Psoas muscle (tissue), 8 donors: Measurements from ENCODE around the gene SERP2. TPM values are rescaled to one million over a fixed set of nuclear protein-coding genes. Genes with fewer than 3 reads are reported as not detected.

ENCODE experiments used
- ATAC-seq, 4 donors: fragments of 200-7000 bp; cut with Tn5 transposase; one replicate each; pipeline ENCODE4 v1.9.1; 2020; ENCODE audit warnings: moderate library complexity in 3 of 4, mild to moderate bottlenecking in 2 of 4
- DNase-seq, 2 donors: peaks; one replicate each; pipeline ENCODE4 v3.0.0-alpha.2; 2020
- H3K27ac ChIP-seq: fragments of 200-600 bp; one replicate; pipeline ENCODE4 v1.8.0; 2022
- H3K27me3 ChIP-seq, 3 donors: fragments of 200-600 bp in 1 of 3; one replicate each; pipeline versions ENCODE4 v1.6.1 to v1.8.0; 2013 to 2022; ENCODE audit warnings: low read length in 2 of 3, mild to moderate bottlenecking in 2 of 3, moderate library complexity in 1 of 3; ENCODE audit not compliant: insufficient read depth in 3 of 3
- H3K36me3 ChIP-seq, 2 donors: fragments of 200-600 bp in 1 of 2; one replicate each; pipeline versions ENCODE4 v1.6.1 to v1.8.0; 2013 to 2022; ENCODE audit warnings: low read depth in 1 of 2, mild to moderate bottlenecking in 1 of 2, moderate library complexity in 1 of 2; ENCODE audit not compliant: insufficient read depth in 1 of 2
- H3K4me1 ChIP-seq: fragments of 200-600 bp; one replicate; pipeline ENCODE4 v1.8.0; 2022
- H3K4me3 ChIP-seq: fragments of 200-600 bp; one replicate; pipeline ENCODE4 v1.8.0; 2022; ENCODE audit warnings: mild to moderate bottlenecking
- H3K9me3 ChIP-seq: fragments of 200-600 bp; one replicate; pipeline ENCODE4 v1.8.0; 2022
- WGBS, 3 donors: extraction: QIAGEN DNeasy Blood & Tissue Kit; methylation state at CpG; one replicate each; pipeline versions ENCODE4 v1.1.6 to v1.1.7; 2013; 5-methylcytosine and 5-hydroxymethylcytosine counted together
- intact Hi-C, 2 donors: fragments of 100-400 bp; cut with DNase I; formaldehyde crosslinking; loops; one replicate each; pipeline versions ENCODE4 v1.11.0 to v1.14.2; 2022
- polyA plus RNA-seq, 3 donors: library from polyadenylated mRNA; stranded (reverse); fragments of 200-250 nt; gene quantifications; one replicate each; pipeline ENCODE4 v1.2.3, GENCODE V29; 2013
- total RNA-seq, 4 donors: library from RNA; stranded (reverse); fragmentation: NEBNext Ultra II Directional in 2 of 4; extraction: Animal tissue kit (Norgen Biotek cat#: 25700) in 2 of 4; gene quantifications; one replicate each; pipeline versions ENCODE4 v1.2.1 to v1.2.4, GENCODE V29; 2021 to 2023
- TF ChIP-seq, protein P1 (sequence below): fragments of 200-600 bp; IDR thresholded peaks from one replicate; pipeline ENCODE4 v1.8.0; 2022; ENCODE audit warnings: antibody characterized with exemption
- donor health status: healthy with polysubstance abuse.
- donor health status: DM: no; HTN: no; CAD: no; lungs with moderate emphysema.
- donor health status: Bipolar disorder and iron deficiency.
- donor health status: healthy.
- donor health status: DM: yes; HTN: yes; CAD: no.
- donor health status: DM: no; HTN: no; CAD: no.
- donor health status: DM: no; HTN: no; CAD: no.
- donor health status: DM: yes; HTN: yes; CAD: no.

Gene SERP2
- total and polyA plus RNA-seq, 7 donors: 0.57 to 1.8 (median 1.1) TPM

DNA sequence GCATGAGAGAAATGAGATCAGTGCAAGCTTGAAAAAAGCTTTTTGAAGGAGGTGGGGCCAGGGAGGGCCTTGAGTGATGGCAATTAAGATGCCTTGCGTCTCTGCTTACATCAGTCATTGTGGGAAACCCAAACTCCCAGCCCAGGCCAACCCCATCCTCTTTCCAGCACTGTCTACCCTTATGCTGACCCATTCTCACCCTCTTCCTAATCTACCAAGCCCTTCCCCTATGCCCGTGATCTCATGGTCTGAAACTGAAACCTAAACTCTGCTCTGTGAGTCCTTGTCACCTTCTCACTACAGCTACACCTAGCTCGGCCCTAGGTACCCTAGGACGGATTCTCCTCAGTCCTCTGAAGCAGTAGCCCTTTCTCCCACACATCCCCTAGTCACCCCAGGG lies 36.0 kb upstream of the SERP2 start:
- Histone ChIP-seq H3K9me3 (no peaks in the 10 kb centered on the region), H3K4me3 (no peak overlapping the region), H3K27me3 (no peaks in the 10 kb centered on the region), H3K36me3 (no peaks in the 10 kb centered on the region), H3K27ac (no peak overlapping the region), H3K4me1 (no peaks in the 10 kb centered on the region)
- no peak for ATAC-seq
- TF ChIP-seq, protein P1, sequence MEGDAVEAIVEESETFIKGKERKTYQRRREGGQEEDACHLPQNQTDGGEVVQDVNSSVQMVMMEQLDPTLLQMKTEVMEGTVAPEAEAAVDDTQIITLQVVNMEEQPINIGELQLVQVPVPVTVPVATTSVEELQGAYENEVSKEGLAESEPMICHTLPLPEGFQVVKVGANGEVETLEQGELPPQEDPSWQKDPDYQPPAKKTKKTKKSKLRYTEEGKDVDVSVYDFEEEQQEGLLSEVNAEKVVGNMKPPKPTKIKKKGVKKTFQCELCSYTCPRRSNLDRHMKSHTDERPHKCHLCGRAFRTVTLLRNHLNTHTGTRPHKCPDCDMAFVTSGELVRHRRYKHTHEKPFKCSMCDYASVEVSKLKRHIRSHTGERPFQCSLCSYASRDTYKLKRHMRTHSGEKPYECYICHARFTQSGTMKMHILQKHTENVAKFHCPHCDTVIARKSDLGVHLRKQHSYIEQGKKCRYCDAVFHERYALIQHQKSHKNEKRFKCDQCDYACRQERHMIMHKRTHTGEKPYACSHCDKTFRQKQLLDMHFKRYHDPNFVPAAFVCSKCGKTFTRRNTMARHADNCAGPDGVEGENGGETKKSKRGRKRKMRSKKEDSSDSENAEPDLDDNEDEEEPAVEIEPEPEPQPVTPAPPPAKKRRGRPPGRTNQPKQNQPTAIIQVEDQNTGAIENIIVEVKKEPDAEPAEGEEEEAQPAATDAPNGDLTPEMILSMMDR: no peak
- no peak for DNase-seq
- 91 to 97% (median 91%) methylated on average over 4 of the region's 4 CpGs for WGBS, 3 donors
- intact Hi-C loops: no loop called here

DNA sequence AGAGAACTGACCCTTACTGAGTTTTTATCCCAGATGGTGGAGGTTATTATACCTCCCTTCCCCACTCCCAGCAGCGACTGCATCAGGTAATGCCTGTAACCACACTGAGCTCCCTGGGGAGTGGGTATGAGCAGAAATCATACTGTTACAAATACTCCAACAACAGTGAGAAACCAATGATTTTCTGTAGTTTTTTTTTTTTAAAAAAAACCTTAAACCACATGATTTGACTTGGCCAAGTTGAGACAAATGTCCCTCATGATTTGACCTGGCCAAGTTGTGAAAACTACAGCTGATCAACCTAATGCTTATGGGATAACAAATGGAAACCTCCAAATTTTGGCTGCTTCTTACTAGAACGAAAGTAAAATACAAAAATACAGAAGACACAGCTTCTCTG lies 33.1 kb upstream of the SERP2 start:
- ATAC-seq (no peak), DNase-seq (no peak)
- TF ChIP-seq, protein P1: no peak
- H3K27me3 ChIP-seq: no peaks in the 10 kb centered on the region
- H3K4me1 ChIP-seq: no peaks in the 10 kb centered on the region
- no peak overlapping the region for H3K27ac ChIP-seq
- H3K4me3 ChIP-seq: no peak overlapping the region
- H3K9me3 ChIP-seq: no peaks in the 10 kb centered on the region
- WGBS, 3 donors: 42 to 49% (median 47%) methylated on average over 2 of the region's 2 CpGs
- no peaks in the 10 kb centered on the region for H3K36me3 ChIP-seq
- intact Hi-C loops: no loop called here

DNA sequence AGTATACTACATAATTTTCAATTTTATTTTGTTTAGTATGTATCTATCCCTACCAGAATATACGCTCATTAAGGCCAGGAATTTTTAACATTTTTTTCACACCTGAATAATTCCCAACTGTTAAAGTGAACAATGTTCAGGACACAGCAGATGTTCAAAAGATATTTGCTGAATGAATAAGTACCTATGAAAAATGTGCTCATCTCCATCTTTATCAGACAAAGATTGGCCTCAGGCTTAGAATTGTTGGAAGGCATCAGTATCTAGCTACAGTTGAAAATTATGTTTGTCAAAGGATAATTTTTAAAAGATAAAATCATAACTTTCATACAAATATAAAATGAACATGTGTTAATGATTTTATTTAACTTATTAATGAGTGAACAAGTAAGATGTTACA lies 30.9 kb upstream of the SERP2 start:
- Histone ChIP-seq H3K4me3 (no peak overlapping the region), H3K36me3 (no peaks in the 10 kb centered on the region), H3K27me3 (no peaks in the 10 kb centered on the region), H3K27ac (no peak overlapping the region), H3K9me3 (no peaks in the 10 kb centered on the region), H3K4me1 (no peaks in the 10 kb centered on the region)
- no peak for ATAC-seq
- no peak for DNase-seq
- 97 to 100% (median 98%) methylated on average over 1 of the region's 1 CpG for WGBS, 3 donors
- TF ChIP-seq, protein P1: no peak
- intact Hi-C loops: no loop called here

DNA sequence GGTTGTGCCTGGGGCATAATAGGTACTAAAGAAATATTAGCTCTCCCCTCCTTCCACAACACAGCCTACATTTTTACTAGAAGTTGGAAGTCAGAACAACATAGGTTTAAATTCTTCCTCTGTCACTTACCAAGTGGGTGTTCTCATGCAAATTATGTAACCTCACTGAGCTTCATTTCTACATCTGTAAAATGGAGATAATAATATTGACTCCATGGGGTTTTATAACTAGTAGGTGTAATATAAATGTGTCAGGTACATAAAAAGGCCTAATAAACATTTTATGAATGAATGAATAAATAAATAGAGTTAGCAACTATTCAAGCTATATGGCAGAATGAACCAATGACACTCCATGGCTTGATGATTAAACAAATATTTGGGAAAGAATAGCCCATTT lies 27.1 kb upstream of the SERP2 start:
- Histone ChIP-seq H3K36me3 (no peaks in the 10 kb centered on the region), H3K27me3 (no peaks in the 10 kb centered on the region), H3K27ac (no peak overlapping the region), H3K4me1 (no peaks in the 10 kb centered on the region), H3K9me3 (no peaks in the 10 kb centered on the region), H3K4me3 (no peak overlapping the region)
- no peak for DNase-seq
- intact Hi-C loops: no loop called here
- TF ChIP-seq, protein P1: no peak
- ATAC-seq: no peak

DNA sequence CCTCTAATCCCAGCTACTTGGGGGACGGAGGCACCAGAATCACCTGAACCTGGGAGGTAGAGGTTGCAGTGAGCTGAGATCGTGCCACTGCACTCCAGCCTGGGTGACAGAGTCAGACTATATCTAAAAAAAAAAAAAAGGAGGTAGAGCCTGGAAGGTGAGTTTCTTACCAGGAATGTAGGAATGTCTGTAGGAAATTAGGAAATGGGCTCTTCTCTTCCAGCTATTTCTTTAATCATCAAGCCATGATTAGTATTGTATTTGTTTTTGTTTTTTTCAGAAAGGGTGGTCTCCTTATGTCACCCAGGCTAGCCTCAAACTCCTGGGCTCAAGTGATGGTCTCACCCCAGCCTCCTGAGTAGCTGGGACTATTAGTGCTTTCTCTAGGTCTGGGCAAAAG lies 26.3 kb upstream of the SERP2 start:
- H3K27ac ChIP-seq: no peak overlapping the region
- TF ChIP-seq, protein P1: no peak
- H3K9me3 ChIP-seq: no peaks in the 10 kb centered on the region
- H3K36me3 ChIP-seq: no peaks in the 10 kb centered on the region
- H3K27me3 ChIP-seq: no peaks in the 10 kb centered on the region
- no peak overlapping the region for H3K4me3 ChIP-seq
- intact Hi-C loops: no loop called here
- WGBS, 3 donors: 92 to 95% (median 95%) methylated on average over 2 of the region's 2 CpGs
- DNase-seq (no peak), ATAC-seq (no peak)
- no peaks in the 10 kb centered on the region for H3K4me1 ChIP-seq
